Astrocyte (in vitro differentiated cells and primary cell): ENCODE data around the gene PGM5.

Source experiments
- CTCF ChIP-seq: IDR thresholded peaks from 2 replicates; pipeline ENCODE4 v1.5.1; 2011; ENCODE audit warnings: low read depth, mild to moderate bottlenecking, inconsistent platforms, low read length, moderate library complexity; ENCODE audit not compliant: insufficient read depth
- EZH2 ChIP-seq: IDR thresholded peaks from 2 replicates; pipeline ENCODE4 v1.6.1; 2012; ENCODE audit warnings: mild to moderate bottlenecking, low read length, inconsistent platforms; ENCODE audit not compliant: insufficient read depth

- TF ChIP-seq CTCF (no peak), EZH2 (no peak)
Observed at GRCh38 chr9:68548241-68548640, 191.8 kb downstream of the PGM5 start.
